ENCODE results near the gene MYO9B. TPM values are rescaled to one million over a fixed set of nuclear protein-coding genes. Genes with fewer than 3 reads are reported as not detected.

MYO9B gene
- total RNA-seq, 1 experiment from 2014 or later = 94.3 TPM

DNA sequence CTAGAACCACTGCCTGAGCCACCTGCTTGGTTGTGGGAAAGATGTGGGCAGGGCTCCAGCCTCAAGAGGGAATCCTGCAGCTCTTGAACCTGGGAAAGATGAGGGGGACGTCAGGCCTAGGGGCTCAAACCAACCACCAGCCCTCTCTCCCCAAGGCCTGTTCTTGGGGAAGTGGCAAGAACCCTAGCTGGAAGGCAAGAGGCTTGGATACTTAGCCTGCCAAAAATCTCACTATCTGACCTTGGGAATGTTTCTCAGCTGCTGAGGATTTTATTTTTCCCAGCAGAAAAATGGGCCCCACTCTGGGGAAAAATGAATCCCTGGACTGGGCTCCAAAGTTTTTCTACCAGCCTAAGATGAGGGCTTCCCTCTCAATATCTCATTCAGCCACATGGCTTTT is 184.4 kb downstream of the MYO9B start:
- Mint-ChIP-seq H3K27ac (no peak overlapping the region), H3K4me1 (peaks cover 18% of the 10 kb centered on the region), H3K4me3 (no peak overlapping the region), H3K36me3 (peaks cover 39% of the 10 kb centered on the region), H3K27me3 (ENCODE audit: low read depth) (peaks cover 7% of the 10 kb centered on the region), H3K9me3 (peaks cover 12% of the 10 kb centered on the region)
- no peak for ATAC-seq
- CTCF ChIA-PET = interaction anchor here (0.7 to 4.2 kb wide), 9 partner anchors 12 to 54 kb away, joined by 3 to 38 read pairs (median 4); partner anchors contain the start of genes ANKLE1, DDA1 and USE1
- DNase-seq (ENCODE audit: low spot score) = no peak
- TF ChIP-seq, protein P1, sequence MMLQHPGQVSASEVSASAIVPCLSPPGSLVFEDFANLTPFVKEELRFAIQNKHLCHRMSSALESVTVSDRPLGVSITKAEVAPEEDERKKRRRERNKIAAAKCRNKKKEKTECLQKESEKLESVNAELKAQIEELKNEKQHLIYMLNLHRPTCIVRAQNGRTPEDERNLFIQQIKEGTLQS (CRISPR knock-in tag; conservative IDR thresholded peaks at IDR 0.05) = no peak
- no peak for TF ChIP-seq CBFB (CRISPR knock-in tag; IDR thresholded peaks at IDR 0.05; ENCODE audit: low read depth)
- TF ChIP-seq ATF1 (CRISPR knock-in tag; IDR thresholded peaks at IDR 0.05) = no peak
- TF ChIP-seq ZNF232 (CRISPR knock-in tag; IDR thresholded peaks at IDR 0.05) = no peak
- TF ChIP-seq HMGA2 (CRISPR knock-in tag; IDR thresholded peaks at IDR 0.05) = no peak
- TF ChIP-seq, protein P2, sequence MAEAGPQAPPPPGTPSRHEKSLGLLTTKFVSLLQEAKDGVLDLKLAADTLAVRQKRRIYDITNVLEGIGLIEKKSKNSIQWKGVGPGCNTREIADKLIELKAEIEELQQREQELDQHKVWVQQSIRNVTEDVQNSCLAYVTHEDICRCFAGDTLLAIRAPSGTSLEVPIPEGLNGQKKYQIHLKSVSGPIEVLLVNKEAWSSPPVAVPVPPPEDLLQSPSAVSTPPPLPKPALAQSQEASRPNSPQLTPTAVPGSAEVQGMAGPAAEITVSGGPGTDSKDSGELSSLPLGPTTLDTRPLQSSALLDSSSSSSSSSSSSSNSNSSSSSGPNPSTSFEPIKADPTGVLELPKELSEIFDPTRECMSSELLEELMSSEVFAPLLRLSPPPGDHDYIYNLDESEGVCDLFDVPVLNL (CRISPR knock-in tag; IDR thresholded peaks at IDR 0.05; ENCODE audit: borderline replicate concordance, low read depth) = no peak
- no peak for TF ChIP-seq ZNF263 (CRISPR knock-in tag; IDR thresholded peaks at IDR 0.05; ENCODE audit: low read depth)
- TF ChIP-seq, protein P3, sequence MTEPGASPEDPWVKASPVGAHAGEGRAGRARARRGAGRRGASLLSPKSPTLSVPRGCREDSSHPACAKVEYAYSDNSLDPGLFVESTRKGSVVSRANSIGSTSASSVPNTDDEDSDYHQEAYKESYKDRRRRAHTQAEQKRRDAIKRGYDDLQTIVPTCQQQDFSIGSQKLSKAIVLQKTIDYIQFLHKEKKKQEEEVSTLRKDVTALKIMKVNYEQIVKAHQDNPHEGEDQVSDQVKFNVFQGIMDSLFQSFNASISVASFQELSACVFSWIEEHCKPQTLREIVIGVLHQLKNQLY (CRISPR knock-in tag; IDR thresholded peaks at IDR 0.05) = no peak
- TF ChIP-seq IRF2 (CRISPR knock-in tag; IDR thresholded peaks at IDR 0.05; ENCODE audit: borderline replicate concordance, low read depth) = no peak
- no peak for TF ChIP-seq ZBTB21 (CRISPR knock-in tag; IDR thresholded peaks at IDR 0.05; ENCODE audit: borderline replicate concordance)
- TF ChIP-seq, protein P4, sequence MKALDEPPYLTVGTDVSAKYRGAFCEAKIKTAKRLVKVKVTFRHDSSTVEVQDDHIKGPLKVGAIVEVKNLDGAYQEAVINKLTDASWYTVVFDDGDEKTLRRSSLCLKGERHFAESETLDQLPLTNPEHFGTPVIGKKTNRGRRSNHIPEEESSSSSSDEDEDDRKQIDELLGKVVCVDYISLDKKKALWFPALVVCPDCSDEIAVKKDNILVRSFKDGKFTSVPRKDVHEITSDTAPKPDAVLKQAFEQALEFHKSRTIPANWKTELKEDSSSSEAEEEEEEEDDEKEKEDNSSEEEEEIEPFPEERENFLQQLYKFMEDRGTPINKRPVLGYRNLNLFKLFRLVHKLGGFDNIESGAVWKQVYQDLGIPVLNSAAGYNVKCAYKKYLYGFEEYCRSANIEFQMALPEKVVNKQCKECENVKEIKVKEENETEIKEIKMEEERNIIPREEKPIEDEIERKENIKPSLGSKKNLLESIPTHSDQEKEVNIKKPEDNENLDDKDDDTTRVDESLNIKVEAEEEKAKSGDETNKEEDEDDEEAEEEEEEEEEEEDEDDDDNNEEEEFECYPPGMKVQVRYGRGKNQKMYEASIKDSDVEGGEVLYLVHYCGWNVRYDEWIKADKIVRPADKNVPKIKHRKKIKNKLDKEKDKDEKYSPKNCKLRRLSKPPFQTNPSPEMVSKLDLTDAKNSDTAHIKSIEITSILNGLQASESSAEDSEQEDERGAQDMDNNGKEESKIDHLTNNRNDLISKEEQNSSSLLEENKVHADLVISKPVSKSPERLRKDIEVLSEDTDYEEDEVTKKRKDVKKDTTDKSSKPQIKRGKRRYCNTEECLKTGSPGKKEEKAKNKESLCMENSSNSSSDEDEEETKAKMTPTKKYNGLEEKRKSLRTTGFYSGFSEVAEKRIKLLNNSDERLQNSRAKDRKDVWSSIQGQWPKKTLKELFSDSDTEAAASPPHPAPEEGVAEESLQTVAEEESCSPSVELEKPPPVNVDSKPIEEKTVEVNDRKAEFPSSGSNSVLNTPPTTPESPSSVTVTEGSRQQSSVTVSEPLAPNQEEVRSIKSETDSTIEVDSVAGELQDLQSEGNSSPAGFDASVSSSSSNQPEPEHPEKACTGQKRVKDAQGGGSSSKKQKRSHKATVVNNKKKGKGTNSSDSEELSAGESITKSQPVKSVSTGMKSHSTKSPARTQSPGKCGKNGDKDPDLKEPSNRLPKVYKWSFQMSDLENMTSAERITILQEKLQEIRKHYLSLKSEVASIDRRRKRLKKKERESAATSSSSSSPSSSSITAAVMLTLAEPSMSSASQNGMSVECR (CRISPR knock-in tag; IDR thresholded peaks at IDR 0.05; ENCODE audit: borderline replicate concordance) = no peak
- TF ChIP-seq, protein P5, sequence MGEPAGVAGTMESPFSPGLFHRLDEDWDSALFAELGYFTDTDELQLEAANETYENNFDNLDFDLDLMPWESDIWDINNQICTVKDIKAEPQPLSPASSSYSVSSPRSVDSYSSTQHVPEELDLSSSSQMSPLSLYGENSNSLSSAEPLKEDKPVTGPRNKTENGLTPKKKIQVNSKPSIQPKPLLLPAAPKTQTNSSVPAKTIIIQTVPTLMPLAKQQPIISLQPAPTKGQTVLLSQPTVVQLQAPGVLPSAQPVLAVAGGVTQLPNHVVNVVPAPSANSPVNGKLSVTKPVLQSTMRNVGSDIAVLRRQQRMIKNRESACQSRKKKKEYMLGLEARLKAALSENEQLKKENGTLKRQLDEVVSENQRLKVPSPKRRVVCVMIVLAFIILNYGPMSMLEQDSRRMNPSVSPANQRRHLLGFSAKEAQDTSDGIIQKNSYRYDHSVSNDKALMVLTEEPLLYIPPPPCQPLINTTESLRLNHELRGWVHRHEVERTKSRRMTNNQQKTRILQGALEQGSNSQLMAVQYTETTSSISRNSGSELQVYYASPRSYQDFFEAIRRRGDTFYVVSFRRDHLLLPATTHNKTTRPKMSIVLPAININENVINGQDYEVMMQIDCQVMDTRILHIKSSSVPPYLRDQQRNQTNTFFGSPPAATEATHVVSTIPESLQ (CRISPR knock-in tag; IDR thresholded peaks at IDR 0.05) = no peak
- no peak for TF ChIP-seq FOXP1 (CRISPR knock-in tag; IDR thresholded peaks at IDR 0.05; ENCODE audit: borderline replicate concordance)
- no peak for TF ChIP-seq NFYB (CRISPR knock-in tag; conservative IDR thresholded peaks at IDR 0.05; ENCODE audit: low read depth)
- TF ChIP-seq ZNF317 (CRISPR knock-in tag; IDR thresholded peaks at IDR 0.05; ENCODE audit: borderline replicate concordance, low read depth) = no peak
- TF ChIP-seq, protein P6, sequence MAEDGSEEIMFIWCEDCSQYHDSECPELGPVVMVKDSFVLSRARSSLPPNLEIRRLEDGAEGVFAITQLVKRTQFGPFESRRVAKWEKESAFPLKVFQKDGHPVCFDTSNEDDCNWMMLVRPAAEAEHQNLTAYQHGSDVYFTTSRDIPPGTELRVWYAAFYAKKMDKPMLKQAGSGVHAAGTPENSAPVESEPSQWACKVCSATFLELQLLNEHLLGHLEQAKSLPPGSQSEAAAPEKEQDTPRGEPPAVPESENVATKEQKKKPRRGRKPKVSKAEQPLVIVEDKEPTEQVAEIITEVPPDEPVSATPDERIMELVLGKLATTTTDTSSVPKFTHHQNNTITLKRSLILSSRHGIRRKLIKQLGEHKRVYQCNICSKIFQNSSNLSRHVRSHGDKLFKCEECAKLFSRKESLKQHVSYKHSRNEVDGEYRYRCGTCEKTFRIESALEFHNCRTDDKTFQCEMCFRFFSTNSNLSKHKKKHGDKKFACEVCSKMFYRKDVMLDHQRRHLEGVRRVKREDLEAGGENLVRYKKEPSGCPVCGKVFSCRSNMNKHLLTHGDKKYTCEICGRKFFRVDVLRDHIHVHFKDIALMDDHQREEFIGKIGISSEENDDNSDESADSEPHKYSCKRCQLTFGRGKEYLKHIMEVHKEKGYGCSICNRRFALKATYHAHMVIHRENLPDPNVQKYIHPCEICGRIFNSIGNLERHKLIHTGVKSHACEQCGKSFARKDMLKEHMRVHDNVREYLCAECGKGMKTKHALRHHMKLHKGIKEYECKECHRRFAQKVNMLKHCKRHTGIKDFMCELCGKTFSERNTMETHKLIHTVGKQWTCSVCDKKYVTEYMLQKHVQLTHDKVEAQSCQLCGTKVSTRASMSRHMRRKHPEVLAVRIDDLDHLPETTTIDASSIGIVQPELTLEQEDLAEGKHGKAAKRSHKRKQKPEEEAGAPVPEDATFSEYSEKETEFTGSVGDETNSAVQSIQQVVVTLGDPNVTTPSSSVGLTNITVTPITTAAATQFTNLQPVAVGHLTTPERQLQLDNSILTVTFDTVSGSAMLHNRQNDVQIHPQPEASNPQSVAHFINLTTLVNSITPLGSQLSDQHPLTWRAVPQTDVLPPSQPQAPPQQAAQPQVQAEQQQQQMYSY (CRISPR knock-in tag; IDR thresholded peaks at IDR 0.05) = no peak
- TF ChIP-seq, protein P7, sequence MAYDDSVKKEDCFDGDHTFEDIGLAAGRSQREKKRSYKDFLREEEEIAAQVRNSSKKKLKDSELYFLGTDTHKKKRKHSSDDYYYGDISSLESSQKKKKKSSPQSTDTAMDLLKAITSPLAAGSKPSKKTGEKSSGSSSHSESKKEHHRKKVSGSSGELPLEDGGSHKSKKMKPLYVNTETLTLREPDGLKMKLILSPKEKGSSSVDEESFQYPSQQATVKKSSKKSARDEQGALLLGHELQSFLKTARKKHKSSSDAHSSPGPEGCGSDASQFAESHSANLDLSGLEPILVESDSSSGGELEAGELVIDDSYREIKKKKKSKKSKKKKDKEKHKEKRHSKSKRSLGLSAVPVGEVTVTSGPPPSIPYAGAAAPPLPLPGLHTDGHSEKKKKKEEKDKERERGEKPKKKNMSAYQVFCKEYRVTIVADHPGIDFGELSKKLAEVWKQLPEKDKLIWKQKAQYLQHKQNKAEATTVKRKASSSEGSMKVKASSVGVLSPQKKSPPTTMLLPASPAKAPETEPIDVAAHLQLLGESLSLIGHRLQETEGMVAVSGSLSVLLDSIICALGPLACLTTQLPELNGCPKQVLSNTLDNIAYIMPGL (CRISPR knock-in tag; IDR thresholded peaks at IDR 0.05) = no peak
- POLR2A ChIA-PET = interaction anchor here (1.4 kb wide), 1 partner anchor 12 kb away, joined by 7 read pairs; no protein-coding TSS in a partner anchor
